Astrocyte of the cerebellum (primary cell): Measurements from ENCODE around the gene CNGB1.
"Not testable (repeated sequence)": the region's sequence is repeated elsewhere in the genome, so short reads cannot be mapped to it uniquely, and the experiment has no call there.

Experiments used
- DNase-seq: peaks from one replicate; pipeline ENCODE4 v3.0.0-alpha.2; 2011; ENCODE audit warnings: low read depth
- H3K4me3 ChIP-seq: 2 replicates; pipeline ENCODE4 v1.5.1; 2011; ENCODE audit warnings: mild to moderate bottlenecking, low read depth, low read length, moderate library complexity
- in situ Hi-C: cut with HindIII; loops from 2 replicates; pipeline ENCODE4 v1.10.0; 2017; ENCODE audit warnings: low sequenced_read_pairs
- TF ChIP-seq, protein P1 (sequence below): IDR thresholded peaks from 2 replicates; pipeline ENCODE4 v1.5.1; 2012; ENCODE audit warnings: low read length, low read depth, moderate library complexity, mild to moderate bottlenecking; ENCODE audit errors: missing control alignments

Gene CNGB1

DNA sequence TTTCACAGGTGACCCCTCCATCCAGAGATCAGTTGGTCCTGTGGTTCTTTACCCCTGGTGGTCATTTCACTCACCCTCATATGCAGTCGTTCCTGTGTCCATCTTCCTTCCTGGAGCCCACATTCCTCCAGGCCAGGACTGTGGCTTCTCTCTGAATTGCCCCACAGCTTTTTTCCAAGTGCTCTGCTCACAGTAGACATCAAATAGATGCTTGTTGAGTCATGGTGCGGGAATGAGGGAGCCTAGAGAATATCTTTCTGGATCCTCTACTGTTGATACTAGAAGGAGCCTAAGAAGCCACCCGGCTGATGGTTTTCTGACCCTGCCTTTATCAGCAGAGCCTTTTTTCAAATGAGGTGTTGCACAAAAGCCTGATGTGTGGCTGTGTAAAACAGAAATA is 40.7 kb upstream of the CNGB1 start:
- TF ChIP-seq, protein P1, sequence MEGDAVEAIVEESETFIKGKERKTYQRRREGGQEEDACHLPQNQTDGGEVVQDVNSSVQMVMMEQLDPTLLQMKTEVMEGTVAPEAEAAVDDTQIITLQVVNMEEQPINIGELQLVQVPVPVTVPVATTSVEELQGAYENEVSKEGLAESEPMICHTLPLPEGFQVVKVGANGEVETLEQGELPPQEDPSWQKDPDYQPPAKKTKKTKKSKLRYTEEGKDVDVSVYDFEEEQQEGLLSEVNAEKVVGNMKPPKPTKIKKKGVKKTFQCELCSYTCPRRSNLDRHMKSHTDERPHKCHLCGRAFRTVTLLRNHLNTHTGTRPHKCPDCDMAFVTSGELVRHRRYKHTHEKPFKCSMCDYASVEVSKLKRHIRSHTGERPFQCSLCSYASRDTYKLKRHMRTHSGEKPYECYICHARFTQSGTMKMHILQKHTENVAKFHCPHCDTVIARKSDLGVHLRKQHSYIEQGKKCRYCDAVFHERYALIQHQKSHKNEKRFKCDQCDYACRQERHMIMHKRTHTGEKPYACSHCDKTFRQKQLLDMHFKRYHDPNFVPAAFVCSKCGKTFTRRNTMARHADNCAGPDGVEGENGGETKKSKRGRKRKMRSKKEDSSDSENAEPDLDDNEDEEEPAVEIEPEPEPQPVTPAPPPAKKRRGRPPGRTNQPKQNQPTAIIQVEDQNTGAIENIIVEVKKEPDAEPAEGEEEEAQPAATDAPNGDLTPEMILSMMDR, result no peak
- in situ Hi-C loops, result no loop called here
- H3K4me3 ChIP-seq, result no peak overlapping the region
- DNase-seq, result peak; percentile 39

DNA sequence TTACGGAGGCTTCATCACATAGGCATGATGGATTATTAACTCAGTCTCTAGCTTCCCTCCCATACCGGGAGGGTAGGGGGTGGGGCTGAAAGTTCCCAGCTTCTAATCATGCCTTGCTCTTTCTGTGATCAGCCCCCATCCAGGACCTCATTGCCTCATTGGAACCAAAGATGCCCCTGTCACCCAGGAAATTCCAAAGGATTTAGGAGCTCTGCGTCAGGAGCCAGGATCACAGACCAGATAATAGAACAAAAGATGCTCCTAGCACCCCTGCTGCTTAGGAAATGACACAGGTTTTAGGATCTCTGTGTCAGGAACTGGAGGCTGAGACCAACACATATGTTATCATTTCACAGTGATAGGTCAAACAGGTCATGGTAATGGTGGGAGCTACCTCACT is 40.0 kb upstream of the CNGB1 start:
- DNase-seq, result no peak
- TF ChIP-seq, protein P1, result no peak
- in situ Hi-C loops, result no loop called here
- no peak overlapping the region for H3K4me3 ChIP-seq

DNA sequence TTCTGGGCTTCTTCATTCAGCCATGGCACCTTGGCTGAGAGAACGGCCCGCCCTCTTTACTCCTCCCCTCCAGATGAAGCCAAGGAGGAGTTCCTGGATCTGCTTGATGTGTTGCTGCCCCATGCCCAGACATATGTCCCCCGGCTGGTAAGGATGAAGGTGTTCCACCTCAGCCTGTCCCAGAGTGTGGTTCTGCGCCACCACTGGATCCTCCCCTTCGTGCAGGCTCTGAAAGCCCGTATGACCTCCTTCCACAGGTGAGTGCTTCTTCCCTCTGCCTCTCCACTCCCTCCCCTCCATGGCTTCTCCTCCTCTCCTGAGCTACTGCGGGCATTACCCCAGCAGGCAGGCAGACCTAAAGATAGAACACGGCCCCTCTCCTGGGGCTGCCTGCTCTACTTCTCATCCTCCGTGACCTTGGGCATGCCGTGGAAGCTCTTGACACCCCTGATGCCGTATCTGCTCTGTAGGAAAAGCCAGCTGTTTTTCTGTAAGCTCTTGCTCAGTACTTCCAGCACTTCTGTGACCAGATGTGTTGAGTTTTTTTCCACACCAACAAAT is 39.0 kb upstream of the CNGB1 start:
- no peak overlapping the region for H3K4me3 ChIP-seq
- TF ChIP-seq, protein P1, result no peak
- in situ Hi-C loops, result no loop called here
- no peak for DNase-seq

DNA sequence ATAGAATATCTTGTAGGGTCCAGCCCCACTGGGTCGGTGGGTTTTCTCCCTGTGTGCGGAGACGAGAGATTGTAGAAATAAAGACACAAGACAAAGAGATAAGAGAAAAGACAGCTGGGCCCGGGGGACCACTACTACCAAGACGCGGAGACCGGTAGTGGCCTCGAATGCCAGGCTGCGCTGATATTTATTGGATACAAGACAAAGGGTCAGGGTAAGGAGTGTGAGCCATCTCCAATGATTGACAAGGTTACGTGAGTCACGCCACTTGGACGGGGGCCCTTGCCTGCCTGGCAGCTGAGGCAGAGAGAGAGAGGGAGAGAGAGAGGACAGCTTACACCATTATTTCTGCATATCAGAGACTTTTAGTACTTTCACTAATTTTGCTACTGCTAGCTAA is 33.8 kb upstream of the CNGB1 start:
- H3K4me3 ChIP-seq, in situ Hi-C loops, DNase-seq: not testable (repeated sequence)

DNA sequence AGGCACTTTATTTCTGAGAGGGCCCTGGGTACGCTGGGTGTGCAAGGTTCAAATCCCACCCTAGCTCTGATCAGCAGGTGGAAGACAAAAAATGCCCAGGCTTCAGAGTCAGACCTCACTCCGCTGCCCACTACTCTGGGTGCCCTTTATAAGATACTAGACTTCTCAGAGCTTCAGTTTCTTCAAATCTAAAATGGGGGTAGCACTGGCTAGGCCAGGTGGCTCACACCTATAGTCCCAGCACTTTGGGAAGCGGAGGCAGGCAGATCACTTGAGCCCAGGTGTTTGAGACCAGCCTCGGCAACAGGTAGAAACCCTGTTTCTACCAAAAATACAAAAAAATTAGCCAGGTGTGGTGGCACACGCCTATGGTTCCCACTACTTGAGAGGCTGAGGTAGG is 32.0 kb upstream of the CNGB1 start:
- no peak for DNase-seq
- in situ Hi-C loops, result no loop called here
- no peak overlapping the region for H3K4me3 ChIP-seq
- TF ChIP-seq, protein P1, result no peak

DNA sequence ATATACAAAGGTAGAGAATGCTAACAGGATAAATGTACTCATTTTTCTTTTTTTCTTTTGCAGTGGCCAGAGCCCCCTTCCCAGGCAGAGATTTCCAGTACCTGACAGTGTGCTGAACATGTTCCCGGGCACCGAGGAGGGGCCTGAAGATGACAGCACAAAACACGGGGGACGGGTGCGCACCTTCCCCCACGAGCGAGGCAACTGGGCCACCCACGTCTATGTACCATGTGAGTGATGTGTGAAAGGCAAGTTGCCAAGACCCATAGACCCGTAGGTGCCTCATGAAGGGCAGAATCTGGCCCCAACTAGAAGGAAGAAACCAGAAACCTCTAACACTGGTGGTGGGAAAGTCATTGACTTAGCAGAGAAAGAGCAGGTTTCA is 31.5 kb upstream of the CNGB1 start:
- no peak overlapping the region for H3K4me3 ChIP-seq
- DNase-seq, result no peak
- TF ChIP-seq, protein P1, result no peak
- in situ Hi-C loops, result no loop called here

DNA sequence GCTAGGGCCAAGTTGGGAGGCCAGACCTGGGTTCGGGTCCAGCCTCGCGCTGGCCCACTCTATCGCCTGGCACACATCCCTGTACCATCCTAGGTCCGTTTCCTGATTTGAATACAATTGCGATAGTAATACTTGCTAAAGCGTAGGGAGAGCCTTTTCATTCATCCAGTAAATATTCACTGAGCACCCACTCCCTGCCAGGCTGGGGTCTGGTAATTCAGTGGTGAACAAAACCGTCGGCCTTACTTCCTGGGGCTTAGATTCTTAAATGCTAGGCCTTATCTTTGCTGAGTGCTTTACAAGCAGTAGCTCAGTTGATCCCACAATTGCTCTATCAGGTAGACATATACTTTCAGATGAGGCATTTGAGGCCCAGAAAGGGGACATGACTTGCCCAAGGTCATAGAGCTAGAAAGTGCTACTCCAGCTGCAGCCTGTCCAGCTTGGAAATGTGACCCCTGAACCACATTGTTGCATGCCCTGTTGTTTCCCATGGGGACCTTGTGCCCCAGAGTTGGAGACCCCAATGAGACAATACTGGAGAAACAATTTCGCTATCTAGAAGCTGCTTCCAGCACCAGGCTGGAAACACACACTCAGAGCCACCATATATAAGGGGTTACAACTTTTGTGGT is 31.0 kb upstream of the CNGB1 start:
- in situ Hi-C loops, result no loop called here
- TF ChIP-seq, protein P1, result no peak
- DNase-seq, result no peak
- peak overlapping the region; percentile 80 for H3K4me3 ChIP-seq
